ENCODE data around the gene EPS8L1. TPM values are rescaled to one million over a fixed set of nuclear protein-coding genes. Genes with fewer than 3 reads are reported as not detected.

Gene EPS8L1
- total and polyA plus RNA-seq, 7 donors, result 0.28 to 77.8 (median 37.1) TPM; not detected in 3

DNA sequence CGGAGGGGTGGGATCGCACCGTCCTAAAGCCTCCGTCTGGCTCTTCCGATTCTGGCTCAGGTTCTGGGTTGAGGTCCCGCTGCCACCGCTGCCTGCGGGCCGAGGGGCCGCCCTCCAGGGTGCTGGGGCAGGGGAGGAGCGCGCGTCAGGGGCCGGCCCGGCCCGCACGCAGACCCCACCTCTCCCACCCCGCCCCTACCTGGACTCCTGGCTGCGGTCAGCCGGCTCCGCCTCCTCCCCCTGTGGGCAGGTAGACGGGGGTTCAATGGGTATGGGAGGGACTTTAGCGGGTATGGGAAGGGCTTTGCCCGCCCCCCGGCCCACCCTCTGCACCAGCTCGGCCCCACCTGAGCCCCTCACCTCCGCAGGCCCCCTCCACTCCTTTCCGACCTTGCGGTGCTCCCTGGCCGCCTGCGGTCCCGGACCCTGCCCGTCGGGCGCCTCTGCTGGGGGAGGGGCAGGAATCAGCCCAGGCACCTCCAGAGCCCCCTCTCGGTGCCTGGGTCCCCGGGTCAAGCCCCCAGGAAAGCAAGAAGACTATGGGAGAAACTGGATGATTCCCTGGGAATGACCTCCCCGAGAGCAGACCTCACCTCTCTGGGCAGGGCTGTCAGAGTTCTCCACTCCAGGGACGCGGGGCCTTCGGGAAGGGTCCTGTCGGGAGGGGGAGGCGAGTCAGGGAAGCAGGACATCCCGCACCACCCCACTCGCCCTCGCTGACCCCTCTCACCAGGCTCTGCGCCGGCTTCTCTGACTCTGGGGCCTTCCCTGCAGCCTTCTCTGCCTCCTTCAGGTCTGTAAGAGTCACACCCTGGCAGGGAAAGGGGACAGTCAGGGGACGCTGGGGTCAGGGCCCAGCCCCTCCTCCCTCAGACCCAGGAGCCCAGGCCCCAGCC, 17.0 kb downstream of the EPS8L1 start:
- intact Hi-C loops (cut with DNase I), result no loop called here
- Histone ChIP-seq H3K36me3 (peaks cover 41 to 62% (median 48%) of the 10 kb centered on the region in 4 donors), H3K27ac (peak overlapping the region in 1 of 4 donors; percentile 49), H3K4me1 (peaks cover 0 to 19% (median 10%) of the 10 kb centered on the region in 4 donors), H3K9me3 (no peaks in the 10 kb centered on the region), H3K4me3 (no peak overlapping the region), H3K27me3 (no peaks in the 10 kb centered on the region)
- no peak for TF ChIP-seq POLR2A (IDR thresholded peaks at IDR 0.05)
- no peak for TF ChIP-seq EP300 (IDR thresholded peaks at IDR 0.05)
- TF ChIP-seq, protein P1, sequence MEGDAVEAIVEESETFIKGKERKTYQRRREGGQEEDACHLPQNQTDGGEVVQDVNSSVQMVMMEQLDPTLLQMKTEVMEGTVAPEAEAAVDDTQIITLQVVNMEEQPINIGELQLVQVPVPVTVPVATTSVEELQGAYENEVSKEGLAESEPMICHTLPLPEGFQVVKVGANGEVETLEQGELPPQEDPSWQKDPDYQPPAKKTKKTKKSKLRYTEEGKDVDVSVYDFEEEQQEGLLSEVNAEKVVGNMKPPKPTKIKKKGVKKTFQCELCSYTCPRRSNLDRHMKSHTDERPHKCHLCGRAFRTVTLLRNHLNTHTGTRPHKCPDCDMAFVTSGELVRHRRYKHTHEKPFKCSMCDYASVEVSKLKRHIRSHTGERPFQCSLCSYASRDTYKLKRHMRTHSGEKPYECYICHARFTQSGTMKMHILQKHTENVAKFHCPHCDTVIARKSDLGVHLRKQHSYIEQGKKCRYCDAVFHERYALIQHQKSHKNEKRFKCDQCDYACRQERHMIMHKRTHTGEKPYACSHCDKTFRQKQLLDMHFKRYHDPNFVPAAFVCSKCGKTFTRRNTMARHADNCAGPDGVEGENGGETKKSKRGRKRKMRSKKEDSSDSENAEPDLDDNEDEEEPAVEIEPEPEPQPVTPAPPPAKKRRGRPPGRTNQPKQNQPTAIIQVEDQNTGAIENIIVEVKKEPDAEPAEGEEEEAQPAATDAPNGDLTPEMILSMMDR (IDR thresholded peaks at IDR 0.05), result no peak
- TF ChIP-seq POLR2AphosphoS5 (IDR thresholded peaks at IDR 0.05), result no peak
- WGBS, 2 donors, result 93 to 96% methylated on average over 49 of the region's 49 CpGs
- no peak for DNase-seq

GRCh38 chr19:55094456-55095259, 19.0 kb downstream of the EPS8L1 start:
- Histone ChIP-seq H3K4me1 (peaks cover 0 to 10% (median 0%) of the 10 kb centered on the region in 4 donors), H3K9me3 (no peaks in the 10 kb centered on the region), H3K4me3 (no peak overlapping the region), H3K36me3 (peaks cover 52 to 80% (median 65%) of the 10 kb centered on the region in 4 donors), H3K27ac (peak overlapping the region in 1 of 4 donors; percentile 11), H3K27me3 (no peaks in the 10 kb centered on the region)
- 91 to 93% methylated on average over 32 of the region's 32 CpGs for WGBS, 2 donors
- TF ChIP-seq POLR2A (IDR thresholded peaks at IDR 0.05) (no peak), POLR2AphosphoS5 (IDR thresholded peaks at IDR 0.05) (no peak), EP300 (IDR thresholded peaks at IDR 0.05) (no peak)
- TF ChIP-seq, protein P1 (IDR thresholded peaks at IDR 0.05), result no peak
- DNase-seq, result no peak
- intact Hi-C loops (cut with DNase I), result no loop called here

DNA sequence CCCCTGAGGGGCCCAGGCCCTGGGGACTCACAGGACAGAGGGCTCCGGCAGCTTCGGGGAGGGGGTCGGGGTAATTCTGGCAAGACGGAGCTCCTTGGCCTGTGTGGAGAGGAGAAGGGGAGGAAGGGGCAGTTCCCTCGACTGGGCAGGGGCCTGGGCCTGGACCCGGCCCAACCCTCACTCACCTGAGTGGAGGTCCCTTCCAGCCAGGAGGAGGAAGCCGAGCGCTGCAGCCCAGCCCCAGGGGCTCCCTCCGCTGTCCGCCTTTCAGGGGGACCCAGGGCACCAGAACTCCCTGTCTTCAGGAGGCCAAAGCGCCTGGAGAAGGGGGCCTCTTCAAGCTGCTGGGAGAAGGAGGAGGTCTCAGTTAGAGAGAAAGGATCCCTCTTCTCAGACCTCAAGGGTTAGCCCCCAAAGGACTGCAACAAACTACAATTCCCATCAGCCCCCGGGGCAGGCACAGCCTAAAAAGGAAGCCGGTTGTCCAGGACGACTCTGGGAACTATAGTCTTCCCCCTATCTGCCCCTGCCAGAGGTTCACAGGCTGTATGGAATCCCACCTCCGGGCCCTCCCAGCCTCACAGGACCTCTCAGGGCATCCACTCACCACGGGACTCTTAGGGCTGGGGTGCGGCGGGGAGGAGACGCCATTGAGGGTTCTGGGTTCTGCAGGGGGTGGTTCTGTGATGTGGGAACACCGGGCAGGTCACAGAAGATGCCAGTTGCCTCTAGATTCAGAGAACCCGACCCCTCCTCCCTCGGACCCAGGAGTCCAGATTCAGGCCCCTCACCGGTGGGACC, 19.8 kb downstream of the EPS8L1 start:
- no peaks in the 10 kb centered on the region for H3K27me3 ChIP-seq
- DNase-seq, result no peak
- H3K9me3 ChIP-seq, result no peaks in the 10 kb centered on the region
- peaks cover 0 to 14% (median 0%) of the 10 kb centered on the region in 4 donors for H3K4me1 ChIP-seq
- intact Hi-C loops (cut with DNase I), result no loop called here
- H3K27ac ChIP-seq, result no peak overlapping the region
- H3K36me3 ChIP-seq, result peaks cover 52 to 75% (median 70%) of the 10 kb centered on the region in 4 donors
- TF ChIP-seq EP300 (IDR thresholded peaks at IDR 0.05), result no peak
- no peak for TF ChIP-seq POLR2A (IDR thresholded peaks at IDR 0.05)
- TF ChIP-seq POLR2AphosphoS5 (IDR thresholded peaks at IDR 0.05), result no peak
- TF ChIP-seq, protein P1 (IDR thresholded peaks at IDR 0.05), result no peak
- H3K4me3 ChIP-seq, result no peak overlapping the region
- 91% methylated on average over 23 of the region's 23 CpGs for WGBS, 2 donors

- Histone ChIP-seq H3K4me1 (peaks cover 0 to 14% (median 0%) of the 10 kb centered on the region in 4 donors), H3K9me3 (no peaks in the 10 kb centered on the region), H3K27me3 (no peaks in the 10 kb centered on the region), H3K27ac (no peak overlapping the region), H3K4me3 (no peak overlapping the region), H3K36me3 (peaks cover 45 to 74% (median 70%) of the 10 kb centered on the region in 4 donors)
- intact Hi-C loops (cut with DNase I), result no loop called here
- WGBS, 2 donors, result 87 to 91% methylated on average over 23 of the region's 23 CpGs
- TF ChIP-seq EP300 (IDR thresholded peaks at IDR 0.05), result no peak
- no peak for TF ChIP-seq POLR2A (IDR thresholded peaks at IDR 0.05)
- TF ChIP-seq, protein P1 (IDR thresholded peaks at IDR 0.05), result no peak
- TF ChIP-seq POLR2AphosphoS5 (IDR thresholded peaks at IDR 0.05), result no peak
- no peak for DNase-seq
These were observed 20.5 kb downstream of the EPS8L1 start for GRCh38 chr19:55096061-55096701.
